HG02870 (cell line): ENCODE measurements around the gene FRMD4B.

Source experiments
- ATAC-seq: cut with Tn5 transposase; IDR thresholded peaks from one replicate; pipeline ENCODE4 v1.9.1; 2021; ENCODE audit warnings: mild to moderate bottlenecking, moderate library complexity; ENCODE audit not compliant: unreplicated experiment

FRMD4B gene

DNA sequence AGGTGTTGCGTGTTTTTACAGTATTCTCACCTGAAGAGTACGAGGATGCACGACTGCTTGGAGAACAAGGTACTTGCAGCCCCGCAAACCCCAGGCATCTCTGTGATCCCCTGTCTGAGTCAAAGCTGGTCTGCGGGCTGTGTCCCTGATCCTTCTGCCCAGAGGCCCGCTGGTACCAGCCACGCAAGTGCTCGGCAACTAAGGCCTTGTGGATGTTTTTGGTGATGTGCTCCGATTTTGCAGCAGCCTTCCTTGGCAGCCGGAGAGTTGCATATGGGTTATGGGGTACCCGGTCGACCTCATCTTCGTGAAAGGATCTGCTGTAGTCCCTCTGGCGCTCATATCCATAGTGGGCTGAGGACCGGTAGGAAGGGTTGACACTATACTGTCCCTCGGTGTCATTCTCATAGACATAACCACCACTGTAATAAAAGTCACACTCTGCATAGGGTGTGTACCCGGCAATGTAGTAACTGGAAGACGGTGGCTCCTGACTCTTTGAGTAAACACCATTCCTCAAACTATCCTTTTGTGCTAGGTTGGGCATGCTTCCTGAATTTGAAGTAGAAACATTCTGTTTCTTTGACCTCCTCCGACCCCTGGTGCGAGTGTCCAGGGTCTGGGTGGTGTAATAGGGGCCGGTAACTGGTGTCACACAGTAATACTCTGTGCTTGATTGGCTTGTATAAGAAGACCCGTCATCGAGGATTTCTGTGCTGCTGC, 204.9 kb downstream of the FRMD4B start:
- ATAC-seq = no peak

DNA sequence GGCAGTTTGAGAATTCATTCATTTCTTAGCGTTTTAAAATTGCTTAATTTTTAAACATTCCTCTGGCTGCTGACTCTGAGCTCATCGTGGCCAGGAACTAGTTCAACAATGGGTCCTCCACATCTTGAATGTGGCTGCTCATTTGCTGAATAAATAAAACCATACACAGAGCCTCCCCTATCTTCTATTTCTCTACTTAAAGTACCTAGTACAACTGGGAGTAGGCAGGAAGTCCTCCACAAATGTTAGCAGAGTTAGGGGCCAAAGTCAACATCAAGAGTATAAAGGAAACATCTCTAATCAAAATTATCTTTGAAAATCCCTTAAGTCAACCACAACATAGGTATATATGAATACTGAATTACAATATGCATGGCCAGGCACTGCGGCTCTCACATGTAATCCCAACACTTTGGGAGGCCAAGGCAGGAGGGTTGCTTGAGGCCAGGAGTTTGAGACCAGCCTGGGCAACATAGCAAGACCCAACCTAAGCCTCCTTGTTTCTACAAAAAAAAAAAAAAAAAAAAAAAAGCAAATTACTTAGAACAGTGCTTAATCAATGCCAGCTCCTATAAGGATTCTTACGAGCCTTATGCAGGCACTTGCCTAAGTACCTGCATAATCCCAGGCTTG, 206.0 kb downstream of the FRMD4B start:
- no peak for ATAC-seq

DNA sequence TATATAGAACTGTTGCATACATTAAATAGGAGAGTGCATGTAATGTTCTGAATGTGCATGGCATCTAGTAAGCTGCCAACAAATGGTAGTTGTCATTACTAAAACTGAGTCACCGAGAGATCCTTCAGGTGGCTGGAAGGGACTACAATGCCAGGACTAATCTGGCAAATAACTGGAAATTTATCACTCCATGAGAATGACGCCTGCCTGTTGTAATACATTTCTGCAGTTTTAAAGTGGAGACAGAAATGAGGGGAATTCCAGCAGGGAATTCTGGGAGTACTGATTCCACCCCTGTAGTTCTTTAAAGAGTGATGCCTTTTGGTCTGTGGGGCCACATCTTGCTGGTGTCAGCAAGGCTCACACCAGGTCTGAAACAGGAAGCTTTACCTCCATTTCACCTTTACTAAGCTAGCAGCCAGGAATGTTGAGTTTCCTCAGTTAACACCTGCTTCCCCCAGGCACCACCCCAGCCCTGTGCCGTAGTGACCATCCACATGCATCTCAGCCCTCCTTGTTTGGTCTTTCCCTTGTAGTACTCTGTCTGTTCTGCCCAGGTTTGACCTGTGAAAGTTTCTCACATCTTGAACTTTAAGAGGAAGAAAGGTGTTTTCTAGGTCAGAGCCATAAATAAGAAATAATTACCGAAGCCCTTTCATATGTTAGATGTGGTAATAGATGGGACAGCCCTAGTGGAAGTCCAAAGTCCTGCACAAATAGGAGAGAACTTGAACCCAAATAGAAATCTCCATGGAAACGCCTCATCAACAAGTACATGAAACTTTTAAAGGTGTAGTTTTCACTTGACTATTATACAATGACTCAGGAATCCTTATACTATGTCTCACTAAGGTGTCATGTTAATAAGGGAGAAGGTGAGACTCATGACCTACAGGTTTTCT, 206.8 kb downstream of the FRMD4B start:
- no peak for ATAC-seq

DNA sequence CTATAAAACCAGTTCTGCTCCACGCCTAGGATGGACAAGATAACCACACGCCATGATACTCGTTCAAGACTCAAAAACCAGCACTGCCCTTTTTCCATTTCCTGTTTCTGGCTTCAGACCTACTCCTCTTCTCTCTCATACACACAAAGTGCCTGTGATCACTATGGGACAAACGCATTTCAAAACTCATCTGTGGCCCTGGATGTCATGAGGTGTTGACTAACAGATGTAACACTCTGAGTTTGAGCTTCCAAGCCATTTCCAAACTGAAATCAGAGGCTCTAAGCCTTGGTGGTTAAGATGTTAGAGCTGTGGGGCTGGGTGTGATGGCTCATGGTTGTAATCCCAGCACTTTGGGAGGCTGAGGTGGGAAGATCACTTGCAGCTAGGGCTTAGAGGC, 207.8 kb downstream of the FRMD4B start:
- no peak for ATAC-seq

DNA sequence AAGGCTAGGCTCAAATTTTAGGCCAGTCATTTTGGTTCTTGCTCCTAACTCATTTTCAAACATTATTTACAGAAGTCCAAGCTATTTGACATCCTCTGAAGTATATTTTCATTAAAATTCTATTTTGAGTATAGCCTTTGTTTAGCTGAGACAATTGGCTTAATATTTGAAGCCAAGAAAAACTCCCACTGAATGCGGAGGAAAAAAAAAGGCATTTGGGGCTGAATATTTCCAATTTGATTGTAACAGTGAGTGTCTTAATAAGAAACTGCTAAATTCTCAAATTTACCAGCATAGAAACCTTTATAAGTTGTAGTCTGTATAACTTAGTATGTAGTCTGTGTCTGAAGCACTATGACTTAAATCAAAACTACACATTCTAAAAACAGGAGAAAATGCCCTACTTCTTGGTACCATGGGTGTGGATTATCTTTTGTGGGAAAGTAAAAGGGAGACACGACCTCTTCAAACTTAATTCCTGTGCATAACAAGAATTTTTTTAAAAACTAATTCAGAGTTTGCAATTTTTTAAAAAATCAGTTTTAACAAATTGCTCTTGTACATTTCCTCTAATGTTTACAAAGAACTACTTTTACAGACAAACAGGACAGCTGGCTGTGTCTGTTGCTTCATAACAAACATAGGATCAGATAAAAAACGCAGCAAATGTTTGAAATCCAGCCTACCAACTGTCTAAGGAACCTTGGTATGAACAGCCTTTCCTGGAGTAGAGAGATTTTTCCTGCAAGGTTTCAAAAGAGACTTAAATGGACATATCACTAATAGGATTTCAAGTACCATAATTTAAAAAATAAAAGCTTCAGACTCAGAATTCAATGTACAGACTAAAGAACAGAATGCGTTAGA, 210.8 kb downstream of the FRMD4B start:
- ATAC-seq = no peak

DNA sequence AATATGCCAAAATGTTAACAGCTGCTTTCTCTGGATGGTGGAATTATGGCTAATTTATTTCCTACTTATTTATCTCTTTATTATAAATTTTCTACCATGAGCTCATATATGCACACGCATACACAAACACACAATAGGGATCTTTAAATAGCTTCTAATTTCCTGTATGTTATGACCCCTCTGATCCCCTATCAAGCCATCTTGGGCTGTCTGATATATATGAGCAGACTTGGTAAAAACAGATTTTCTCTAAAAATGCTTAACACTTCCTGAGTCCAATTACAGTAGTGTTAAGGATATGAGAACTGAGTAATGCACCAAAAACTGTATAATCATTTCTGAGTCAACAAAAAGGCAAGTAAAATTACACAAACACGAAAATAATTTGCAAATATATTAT, 211.4 kb downstream of the FRMD4B start:
- no peak for ATAC-seq

DNA sequence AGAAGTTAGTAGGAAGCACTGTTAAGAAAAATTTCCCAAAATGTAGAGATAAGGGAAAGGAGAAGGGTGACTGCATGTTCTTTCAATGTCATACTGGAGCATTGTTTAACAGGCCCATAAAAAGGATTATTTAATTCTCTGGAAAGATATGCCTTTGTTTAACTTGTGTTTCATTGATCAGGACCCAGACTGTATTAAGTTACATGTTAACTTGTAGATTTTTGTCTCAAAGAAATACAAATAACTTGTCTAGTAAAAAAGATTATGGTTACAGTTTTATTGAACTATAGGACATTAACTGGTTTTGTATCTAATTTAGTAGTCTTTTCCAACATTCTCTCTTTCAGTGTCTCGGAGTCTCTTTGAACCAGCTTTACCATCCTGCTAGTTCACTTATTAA, 213.8 kb downstream of the FRMD4B start:
- no peak for ATAC-seq

DNA sequence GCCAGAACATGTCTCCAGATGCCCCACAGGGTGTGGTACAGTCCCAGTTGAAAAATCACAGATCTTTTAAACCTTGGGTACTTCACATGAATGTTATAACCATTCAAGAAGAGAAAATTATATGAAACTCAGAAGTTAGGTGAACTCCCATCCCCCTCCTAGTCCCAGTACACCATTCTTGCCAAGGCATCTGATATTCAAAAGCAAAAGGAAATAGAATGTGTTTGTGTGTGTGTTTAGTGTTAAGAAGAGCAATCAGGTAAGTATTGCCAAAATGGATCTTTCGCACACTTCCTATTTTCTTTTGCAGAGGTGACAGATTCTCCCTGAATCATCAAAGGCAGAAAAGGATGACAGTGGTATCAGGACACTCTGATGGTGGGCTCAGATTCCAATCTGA, 219.4 kb downstream of the FRMD4B start:
- no peak for ATAC-seq

DNA sequence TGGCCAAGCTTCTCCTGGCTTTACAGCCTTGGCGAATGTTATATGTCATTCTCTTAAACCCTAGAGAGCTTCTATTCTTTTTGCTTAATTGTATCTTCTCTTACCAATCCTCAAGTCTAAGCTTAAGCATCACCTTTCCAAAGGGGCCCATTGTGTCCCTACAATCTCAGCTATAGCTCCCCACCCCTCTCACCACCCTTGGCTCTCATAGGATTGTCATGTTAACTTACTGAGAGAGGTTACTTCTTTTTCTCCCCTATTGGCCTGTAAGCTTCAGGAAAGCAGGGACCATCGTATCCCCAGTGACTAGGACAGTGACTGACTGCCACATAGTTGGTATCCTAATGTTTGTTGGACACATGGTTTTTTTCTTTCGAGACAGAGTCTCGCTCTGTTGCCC, 220.1 kb downstream of the FRMD4B start:
- ATAC-seq = no peak

DNA sequence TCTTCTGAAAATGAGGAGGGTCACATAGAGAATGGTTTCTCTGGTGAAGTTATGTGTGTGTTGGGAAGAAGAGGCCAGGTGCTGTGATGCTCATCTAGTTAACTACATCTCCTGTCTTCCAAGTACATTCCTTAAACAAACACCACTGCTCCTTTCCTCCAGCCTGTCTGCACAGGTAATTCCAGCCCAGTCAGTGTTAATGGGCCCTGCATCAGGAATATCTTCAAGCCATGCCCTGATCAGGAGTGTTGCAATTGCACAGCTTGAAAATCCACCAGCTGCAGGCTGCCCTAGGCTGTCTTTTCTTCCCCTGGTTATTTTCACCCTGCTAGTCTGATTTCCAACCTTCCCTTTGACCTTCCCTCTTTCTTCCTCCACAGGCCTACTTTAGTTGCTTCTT, 221.6 kb downstream of the FRMD4B start:
- ATAC-seq = no peak

DNA sequence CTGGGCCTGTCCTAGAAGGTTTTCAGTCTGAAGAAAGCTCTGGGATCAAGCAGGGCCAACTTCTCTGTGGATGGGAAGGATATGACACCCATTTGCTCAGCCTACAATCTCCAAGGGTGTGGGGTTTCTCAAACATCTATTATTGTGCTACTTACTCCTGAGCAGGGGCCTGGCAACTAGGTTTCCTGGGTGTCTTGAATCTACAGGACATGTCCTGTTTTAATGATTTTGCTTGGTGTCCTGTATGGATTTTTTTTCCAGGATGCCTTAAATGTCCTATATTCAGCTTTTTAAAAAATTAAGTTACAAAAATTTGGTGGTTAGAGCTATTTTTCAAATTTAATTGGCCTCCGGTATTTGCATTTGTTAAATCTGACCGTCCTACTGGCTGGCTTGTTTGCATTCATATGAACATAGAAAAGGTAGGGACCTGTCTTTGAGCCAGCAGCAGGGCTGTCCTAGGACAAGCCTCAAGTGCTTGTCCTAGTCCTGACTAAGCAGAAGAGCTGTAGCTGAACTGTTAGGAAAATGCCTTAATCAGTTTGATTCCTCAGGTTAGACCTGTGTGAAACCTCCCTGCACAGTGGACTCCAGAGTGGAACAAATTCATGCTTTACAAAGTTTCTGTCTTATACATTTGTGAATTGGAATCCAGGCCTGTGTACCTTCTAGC, 223.4 kb downstream of the FRMD4B start:
- no peak for ATAC-seq

DNA sequence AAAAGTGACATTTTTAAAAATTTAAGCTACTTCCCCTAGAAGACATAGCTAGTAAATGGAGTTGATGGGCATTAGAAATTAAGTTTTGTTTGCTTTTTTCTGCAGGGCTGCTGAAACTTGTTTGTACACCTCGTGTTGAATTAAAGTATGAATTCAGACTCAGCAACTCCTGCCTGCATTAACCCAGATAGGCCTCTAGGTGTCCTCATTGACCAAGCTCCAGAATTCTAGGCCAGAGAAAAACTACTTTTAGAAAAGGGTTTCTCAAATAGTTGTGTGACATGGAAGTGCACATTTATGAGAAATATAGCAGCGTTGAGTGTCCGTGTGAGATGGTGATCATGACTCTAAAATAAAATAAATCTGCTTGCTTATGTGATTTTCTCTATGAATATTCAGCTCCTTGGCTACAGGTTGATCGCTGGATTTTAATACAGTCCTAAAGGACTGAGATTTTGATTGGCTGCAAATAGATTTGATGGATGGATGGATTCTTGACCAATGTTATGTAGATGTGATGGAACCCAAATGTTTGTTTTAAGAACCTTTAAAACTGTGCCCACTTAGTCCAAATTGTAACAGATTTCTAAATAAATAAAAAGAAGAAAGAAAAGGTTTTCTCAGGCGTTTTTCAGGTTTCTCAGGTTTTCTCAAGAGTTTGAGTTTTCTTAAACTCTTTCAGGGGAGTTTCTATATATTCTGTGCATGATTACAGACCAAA, 224.1 kb downstream of the FRMD4B start:
- ATAC-seq = no peak

DNA sequence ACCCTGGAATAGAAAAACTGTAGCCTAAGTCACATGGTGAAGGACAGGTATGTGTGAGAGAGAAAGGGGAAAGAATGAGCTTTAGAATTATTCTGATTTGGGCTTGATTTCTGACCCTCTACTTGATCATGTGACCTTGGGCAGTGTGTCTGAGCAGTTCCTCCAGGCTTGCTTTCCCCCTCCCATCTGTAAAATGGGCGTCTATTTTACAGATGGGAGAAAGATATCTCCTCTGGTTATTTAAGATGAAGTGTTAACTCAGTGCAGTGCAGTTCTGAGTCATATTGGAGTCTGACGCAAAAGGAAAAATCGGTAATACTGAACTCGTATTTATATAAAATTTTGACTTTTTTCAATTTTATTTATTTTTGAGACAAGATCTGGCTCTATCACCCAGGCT, 225.4 kb downstream of the FRMD4B start:
- no peak for ATAC-seq

DNA sequence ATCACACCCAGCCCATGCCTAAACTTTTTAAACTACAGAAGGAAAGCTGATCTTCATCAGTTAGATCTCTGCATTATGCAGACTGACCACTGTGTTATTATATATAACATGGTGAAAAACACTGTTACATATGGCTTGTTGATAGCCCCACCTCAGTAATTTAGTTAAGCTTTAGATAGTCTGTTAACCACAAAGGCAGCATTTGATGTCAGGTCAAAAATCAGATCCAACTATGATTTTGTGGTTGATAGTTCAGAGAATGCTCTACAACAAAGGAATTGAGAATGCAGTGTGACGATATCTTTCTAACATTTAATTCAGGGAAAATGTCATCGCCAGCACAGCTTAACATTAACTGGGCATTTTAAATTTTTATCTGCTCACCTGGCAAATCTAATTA, 225.8 kb downstream of the FRMD4B start:
- no peak for ATAC-seq

DNA sequence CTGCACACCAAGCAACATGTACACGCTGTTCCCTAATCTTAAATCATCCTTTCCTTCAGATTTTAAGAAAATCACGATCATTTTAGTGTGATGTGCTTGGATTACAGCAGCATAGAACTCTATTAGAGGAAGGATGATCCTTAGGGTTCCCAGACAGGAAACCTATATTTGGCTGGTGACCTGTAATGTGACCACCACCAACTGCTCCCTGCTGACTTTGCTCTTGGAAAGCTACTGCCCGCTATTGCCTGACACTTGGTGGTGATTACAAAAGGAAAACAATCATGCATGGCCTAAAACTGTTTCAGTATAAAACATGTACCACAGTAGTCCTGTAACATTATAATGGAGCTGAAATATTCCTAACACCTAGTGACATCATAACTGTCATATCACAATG, 236.3 kb downstream of the FRMD4B start:
- ATAC-seq = no peak

DNA sequence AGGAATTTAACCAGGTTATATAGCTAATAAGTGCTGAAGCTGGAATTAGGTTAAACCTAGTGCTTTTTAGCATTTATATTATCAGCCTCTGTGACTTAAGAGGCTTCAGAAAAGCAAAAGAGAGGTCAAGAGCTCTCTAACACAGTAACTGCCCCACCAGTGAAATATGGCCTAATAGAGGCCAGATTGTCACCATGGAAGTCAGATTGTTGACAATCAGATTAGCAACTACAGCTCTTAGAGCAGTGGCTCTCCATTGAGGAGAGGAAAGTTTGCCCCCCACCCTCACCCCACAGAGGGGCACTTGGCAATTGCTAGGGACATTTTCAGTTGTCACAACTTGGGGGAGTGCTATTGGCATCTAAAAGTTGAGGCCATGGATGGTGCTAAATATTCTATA, 240.2 kb downstream of the FRMD4B start:
- ATAC-seq = no peak

DNA sequence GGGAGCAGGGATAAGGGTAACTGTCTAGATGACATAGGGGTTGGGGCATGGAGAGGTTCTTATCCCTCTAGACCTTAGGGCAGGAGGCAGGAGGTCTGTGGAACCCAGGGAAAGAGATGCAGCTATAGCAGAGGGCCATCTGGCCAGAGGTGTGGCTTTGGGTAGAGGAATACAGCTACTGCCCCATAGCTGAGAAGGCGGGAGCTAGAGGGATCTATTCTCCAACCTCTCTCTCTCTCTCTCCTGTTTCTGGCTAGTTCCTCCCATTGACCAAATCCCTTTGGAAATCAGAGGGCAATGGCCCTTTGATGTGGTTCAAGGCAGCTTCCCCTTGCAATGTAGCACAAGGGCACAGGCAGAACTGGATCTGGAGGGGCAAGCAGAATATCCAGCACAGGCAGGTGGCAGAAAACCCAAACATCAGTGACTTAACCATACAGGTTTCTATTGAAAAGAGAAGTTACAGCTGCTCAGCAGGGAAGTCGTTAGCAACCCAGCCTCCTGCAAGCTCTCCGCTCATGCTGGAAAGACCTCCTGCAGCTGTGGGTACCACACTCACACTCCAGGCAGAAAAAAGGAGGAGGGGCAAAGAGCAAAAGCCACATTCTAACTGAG, 241.2 kb downstream of the FRMD4B start:
- no peak for ATAC-seq

DNA sequence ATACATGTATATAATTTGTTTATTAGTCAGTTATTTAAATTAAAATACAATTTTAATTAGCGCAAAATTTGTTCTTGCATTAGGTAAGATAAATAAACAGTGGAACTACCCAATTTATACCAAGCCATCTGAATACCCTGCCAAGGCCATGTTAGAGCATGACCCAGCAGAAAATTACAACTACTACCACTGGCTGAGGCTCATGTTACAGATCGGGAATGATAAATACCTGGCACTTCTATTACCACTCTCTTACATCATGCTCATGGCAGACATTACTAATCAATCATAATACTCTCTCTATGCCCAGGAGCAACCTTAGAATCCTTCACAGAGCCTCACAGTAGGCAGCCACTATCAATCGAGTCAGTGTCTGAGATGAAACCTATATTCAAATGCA, 242.3 kb downstream of the FRMD4B start:
- no peak for ATAC-seq

DNA sequence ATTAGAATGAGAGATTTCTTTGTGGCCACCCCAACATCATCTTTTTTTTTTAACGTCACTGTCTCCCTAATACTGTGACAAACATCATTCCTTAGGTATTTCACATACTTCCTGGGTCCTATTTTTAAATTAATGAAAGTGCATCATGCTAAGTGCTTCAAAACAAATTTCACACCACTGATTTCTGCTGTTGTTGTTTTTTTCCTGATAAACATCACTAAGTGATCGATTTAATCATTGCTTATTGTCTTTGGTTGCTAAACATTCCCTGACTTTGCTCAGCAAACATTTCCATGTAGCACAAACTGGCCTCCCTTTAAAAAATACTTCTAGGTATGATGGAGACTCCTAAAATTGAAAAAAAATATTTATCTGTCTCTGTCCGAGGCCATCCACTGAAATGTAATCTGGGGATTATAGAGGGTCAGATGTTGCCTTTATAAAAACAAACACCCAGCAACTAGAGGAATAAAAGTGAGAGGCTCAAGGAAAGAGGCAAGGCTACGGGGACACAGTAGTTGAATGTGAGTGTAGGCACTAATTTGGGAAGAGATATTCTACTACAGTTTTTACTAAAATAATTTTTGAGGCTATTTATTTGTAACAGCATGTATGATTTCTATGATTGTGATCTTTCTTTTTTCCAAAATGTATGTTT, 243.0 kb downstream of the FRMD4B start:
- ATAC-seq = no peak
